GM21825 (cell line): ENCODE data around the gene MCM9.

Experiments
- ATAC-seq: cut with Tn5 transposase; IDR thresholded peaks from one replicate; pipeline ENCODE4 v1.9.1; 2021; ENCODE audit warnings: mild to moderate bottlenecking, moderate library complexity; ENCODE audit not compliant: unreplicated experiment

Gene MCM9

DNA sequence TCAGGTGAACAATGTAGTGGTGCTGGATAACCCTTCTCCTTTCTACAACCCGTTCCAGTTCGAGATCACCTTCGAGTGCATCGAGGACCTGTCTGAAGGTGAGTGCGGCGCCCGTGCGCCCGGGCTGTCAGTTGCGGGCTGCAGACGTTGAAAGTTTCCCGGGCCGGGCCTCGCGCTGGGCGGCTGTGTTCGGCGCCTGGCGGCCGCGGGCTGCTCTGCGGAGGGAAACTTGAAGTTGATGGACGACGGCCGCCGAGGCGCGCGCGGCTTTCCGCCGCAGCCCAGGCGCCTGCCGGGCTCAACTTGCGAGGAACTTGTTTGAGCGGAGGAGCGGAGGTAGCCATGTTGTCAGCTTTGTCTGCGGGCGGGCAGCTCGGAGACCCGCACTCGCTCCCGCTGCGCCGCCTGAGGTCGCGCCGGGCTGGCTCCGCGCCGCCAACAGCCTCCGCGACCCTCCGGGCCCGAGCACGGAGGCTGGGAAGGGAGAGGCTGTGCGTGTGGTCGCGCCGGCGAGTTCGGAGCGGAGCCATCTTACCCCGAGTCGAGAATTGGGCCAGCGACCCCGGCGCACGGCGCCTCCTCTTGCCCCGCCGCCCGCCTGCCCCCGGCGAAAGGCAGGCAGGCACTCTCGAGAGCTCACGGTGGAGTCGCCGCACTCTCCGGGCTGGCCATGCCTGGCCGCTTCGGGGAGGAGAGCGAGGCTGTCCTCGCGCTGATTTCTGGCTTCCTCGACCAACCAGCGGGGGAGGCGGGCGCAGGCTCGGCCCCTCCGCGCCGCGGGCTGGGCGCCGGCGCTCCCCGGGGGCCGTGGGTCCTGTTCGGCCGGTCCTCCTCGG lies 40.3 kb downstream of the MCM9 start:
- ATAC-seq = peak; percentile 30

DNA sequence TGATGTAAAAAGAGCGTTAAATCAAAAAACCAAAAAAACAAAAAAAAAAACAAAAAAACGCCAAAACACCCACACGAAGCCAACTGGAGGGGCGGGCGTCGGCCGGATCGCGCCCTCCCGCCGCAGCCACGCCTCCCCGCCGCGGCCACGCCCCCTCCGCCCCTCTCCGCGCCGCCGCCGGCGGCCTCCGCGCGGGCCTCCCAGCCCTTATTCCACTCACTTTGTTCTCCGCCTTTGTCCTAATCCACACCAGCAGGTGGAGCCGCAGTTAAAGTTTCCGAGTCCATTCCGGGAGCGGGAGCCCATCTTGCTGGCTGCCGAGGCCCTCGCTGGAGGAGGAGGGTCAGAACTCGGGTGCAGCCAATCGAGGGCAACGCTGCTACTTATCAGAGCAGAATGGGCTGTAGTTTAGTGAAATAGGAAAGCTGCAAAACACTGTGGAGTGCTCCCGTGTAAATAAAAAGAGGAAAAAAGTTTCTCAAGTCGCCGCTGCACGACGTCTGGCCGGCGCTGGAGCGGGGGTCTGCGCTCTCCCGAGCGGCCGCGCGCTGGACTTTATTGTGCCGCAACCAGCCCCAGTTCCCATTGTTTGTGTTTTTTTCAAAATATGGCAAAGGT lies 41.0 kb downstream of the MCM9 start, which contains the start of gene ASF1A:
TSS of gene ASF1A (plus strand) at position 346 of the 618 bp plus-strand sequence. CDS start at position 608, 262 bp downstream.
- peak; percentile 69 for ATAC-seq

GRCh38 chr6:118893064-118893806 lies 41.7 kb downstream of the MCM9 start:
- peak; percentile 4 for ATAC-seq

GRCh38 chr6:118892355-118892991 lies 42.5 kb downstream of the MCM9 start:
- ATAC-seq = no peak

- ATAC-seq = peak; percentile 15
These were observed 43.8 kb downstream of the MCM9 start for GRCh38 chr6:118890997-118891790.

DNA sequence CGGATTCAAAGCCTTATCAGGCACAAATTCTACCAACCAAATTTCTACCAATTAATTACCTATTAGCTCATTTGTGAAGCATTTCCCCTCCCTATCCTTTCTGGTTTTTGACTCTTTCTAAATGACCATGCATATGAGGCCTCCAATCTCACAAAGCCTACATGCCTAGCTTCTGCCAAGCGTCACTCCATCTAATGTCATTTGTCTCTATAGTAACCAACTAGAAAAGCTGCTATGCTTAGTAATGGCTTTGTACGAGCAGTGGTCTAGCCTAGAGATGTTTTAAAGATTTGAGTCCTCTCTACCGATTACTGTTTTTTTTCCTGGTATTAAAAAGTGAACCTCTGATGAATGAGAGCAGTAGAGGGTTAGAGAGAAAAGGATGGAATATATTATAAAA lies 45.8 kb downstream of the MCM9 start:
- ATAC-seq = no peak

GRCh38 chr6:118886641-118887040 lies 48.3 kb downstream of the MCM9 start:
- no peak for ATAC-seq

DNA sequence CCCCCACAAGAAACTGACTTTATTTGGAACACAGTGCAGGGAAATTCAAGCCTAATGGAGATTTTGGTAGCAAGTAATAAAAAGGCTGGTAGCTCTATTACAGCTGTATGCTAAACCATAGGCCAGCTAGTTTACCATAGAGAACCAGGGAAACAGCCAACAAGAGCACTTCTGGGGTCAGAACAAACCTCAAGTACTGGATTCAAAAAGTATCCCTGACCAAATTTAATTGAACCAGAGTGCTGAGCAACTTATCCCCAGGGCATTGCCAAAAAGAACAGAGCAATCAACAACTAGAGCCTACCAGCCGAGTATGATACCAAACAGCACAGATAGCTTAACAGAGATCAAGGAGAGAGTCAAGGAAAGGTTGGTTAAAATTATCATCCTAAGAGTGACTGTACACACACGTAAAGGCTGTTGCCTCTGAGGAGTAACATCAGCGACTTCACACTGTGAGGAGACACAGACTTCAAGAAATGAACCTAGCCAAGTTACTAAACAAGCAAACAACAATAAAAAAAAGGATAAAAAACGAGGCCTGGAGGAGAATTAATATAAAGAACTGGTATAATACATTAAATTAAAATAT lies 52.5 kb downstream of the MCM9 start:
- no peak for ATAC-seq

- peak; percentile 86 for ATAC-seq
These were observed 53.3 kb downstream of the MCM9 start for GRCh38 chr6:118881440-118882313.

- ATAC-seq = no peak
These were observed 57.2 kb downstream of the MCM9 start for GRCh38 chr6:118877806-118878205.

DNA sequence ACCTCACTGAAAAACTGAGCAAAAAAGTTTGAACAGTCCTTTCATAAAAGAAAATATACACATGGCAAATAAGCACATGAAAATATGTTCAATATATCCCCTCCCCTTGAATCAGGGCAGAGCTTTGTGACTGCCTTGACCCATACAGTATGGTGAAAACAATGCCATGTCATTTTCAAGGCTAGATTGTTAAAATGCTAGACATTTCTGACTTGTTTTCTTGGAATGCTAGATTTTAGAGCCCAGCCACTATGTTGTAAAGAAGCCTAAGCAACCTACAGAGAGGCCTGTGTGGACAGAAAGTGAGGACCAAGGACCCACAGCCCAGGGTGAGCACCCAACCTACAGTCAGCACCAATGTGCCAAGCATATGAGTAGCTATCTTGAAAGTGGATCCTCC lies 58.1 kb downstream of the MCM9 start:
- no peak for ATAC-seq

DNA sequence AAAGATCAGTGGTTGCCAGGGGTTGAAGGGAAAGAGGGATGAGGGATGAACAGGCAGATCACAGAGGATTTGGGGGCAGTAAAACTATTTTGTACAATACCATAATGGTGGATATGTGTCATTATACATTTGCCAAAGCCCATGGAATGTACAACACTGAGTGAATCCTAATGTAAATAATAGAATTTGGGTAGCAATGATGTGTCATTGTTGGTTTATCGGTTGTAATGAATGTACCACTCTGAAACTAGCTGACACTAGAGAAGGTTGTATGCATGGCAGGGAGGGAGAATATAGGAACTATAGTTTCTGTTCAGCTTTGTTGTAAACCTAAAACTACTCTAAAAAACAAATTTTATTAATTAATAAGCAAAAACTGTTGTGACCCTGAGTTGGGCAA lies 58.8 kb downstream of the MCM9 start:
- ATAC-seq = no peak

DNA sequence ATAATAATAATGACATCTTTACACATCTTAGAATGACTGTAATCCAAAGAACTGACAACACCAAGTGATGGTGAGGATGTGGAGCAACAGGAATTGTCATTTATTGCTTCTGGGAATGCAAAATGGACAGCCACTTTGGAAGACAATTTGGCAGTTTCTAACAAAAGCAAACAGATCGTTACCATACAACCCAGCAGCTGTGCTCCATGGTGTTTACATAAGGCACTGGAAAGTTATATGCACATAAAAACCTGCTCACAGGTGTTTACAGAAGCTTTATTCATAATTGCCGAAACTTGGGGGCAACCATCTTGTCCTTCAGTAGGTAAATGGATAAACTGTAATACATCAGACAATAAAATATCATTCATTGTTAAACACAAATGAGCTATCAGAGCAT lies 59.3 kb downstream of the MCM9 start:
- no peak for ATAC-seq

DNA sequence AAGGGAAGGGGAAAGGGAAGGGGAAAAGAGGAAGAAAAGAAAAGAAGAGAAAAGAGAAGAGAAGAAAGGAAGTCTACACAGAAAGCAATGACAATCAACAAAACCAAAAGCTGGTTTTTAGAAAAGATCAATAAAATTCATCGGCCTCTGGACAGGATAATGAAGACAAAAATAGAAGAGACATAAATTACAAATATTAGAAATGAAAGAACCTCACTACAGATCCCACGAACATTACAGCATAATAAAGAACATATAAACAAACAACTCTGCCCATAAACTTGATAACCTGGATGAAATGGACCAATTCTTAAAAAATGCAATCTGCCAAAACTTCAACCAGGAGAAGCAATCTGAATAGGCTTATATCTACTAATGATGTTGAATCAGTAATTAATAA lies 61.7 kb downstream of the MCM9 start:
- no peak for ATAC-seq

DNA sequence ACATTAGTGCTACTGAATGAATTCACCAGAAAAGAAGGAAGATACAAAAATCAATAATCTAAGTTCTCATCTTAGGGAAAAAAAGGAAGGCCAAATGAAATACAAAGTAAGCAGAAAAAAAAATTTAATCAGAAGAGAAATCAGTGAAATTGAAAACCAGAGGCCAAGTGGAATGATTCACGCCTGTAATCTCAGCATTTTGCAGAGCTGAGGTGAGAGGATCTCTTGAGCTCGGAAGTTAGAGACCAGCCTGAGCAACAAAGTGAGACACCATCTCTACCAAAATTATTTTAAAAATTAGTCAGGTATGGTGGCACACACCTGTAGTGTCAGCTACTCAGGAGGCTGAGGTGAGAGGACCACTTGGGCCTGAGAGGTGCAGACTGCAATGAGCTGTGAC lies 62.2 kb downstream of the MCM9 start:
- ATAC-seq = no peak

- ATAC-seq = no peak
These were observed 62.6 kb downstream of the MCM9 start for GRCh38 chr6:118872318-118872717.

GRCh38 chr6:118871331-118871730 lies 63.6 kb downstream of the MCM9 start:
- ATAC-seq = no peak

DNA sequence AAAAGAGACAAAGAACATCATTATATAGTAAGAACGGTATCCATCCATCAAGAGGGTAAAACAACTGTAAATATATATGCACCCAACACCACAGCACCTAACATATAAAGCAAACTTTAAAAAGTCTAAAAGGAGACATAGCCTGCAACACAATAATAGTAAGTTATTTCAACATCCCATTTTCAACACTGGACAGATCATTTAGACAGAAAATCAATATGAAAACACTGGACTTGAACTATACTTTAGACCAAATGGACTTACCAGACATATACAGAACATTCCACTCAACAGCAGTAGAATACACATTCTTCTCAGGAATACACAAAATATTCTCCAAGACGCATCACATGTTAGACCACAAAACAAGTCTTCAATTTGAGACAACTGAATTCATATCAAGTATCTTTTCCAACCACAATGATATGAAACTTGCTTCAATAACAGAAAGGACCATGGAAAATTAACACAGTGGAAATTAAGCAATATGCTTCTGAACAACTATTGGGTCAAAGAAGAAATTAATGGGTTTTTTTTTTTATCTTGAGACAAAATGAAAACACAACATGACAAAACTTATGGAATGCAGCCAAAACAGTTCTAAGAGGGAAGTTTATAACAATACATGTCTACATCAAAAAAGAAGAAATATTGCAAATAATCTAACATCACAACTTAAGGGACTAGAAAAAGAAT lies 64.9 kb downstream of the MCM9 start:
- ATAC-seq = no peak
